Fibroblast of lung (primary cell): ENCODE data around the gene MSANTD1. TPM values are rescaled to one million over a fixed set of nuclear protein-coding genes. Genes with fewer than 3 reads are reported as not detected.
A peak's percentile ranks its signal among the peaks of the same experiment; 100 is the strongest.

ENCODE experiments used
- DNase-seq, 2 donors: peaks; one replicate each; pipeline versions ENCODE4 v3.0.0 to v3.0.0-alpha.2; 2010; ENCODE audit warnings: low read depth in 2 of 2
- H2AFZ ChIP-seq: 2 replicates; pipeline ENCODE4 v1.5.1; 2012; ENCODE audit warnings: low read length, control low read depth, inconsistent platforms
- H3K27ac ChIP-seq: 2 replicates; pipeline ENCODE4 v1.5.1; 2011; ENCODE audit warnings: low read length, control low read depth; ENCODE audit not compliant: insufficient read depth
- H3K27me3 ChIP-seq: 2 replicates; pipeline ENCODE4 v1.5.1; 2011; ENCODE audit warnings: mild to moderate bottlenecking, low read length; ENCODE audit not compliant: control insufficient read depth, insufficient read depth
- H3K36me3 ChIP-seq: 2 replicates; pipeline ENCODE4 v1.5.1; 2011; ENCODE audit warnings: low read length; ENCODE audit not compliant: control insufficient read depth, insufficient read depth
- H3K4me1 ChIP-seq: 2 replicates; pipeline ENCODE4 v1.5.1; 2011; ENCODE audit warnings: low read length; ENCODE audit not compliant: control insufficient read depth, insufficient read depth; ENCODE audit errors: extremely low read depth
- H3K4me2 ChIP-seq: 2 replicates; pipeline ENCODE4 v1.5.1; 2011; ENCODE audit warnings: low read length, control low read depth; ENCODE audit not compliant: insufficient read depth; ENCODE audit errors: extremely low read depth
- H3K4me3 ChIP-seq, 4 experiments: fragments of 200-600 bp in 1 of 4; sonication (generic) in 1 of 4; replicated peaks in 1 of 4; 2 replicates each; pipeline ENCODE4 v1.5.1; 2011 to 2016; ENCODE audit warnings: low read length in 4 of 4, low read depth in 3 of 4, mild to moderate bottlenecking in 3 of 4, control low read depth in 2 of 4, inconsistent platforms in 1 of 4, mixed read lengths in 1 of 4; ENCODE audit not compliant: insufficient read depth in 1 of 4; ENCODE audit errors: control extremely low read depth in 1 of 4
- H3K79me2 ChIP-seq: 2 replicates; pipeline ENCODE4 v1.5.1; 2012; ENCODE audit warnings: mild to moderate bottlenecking, low read length, inconsistent platforms; ENCODE audit not compliant: control insufficient read depth, insufficient read depth
- H3K9ac ChIP-seq: 2 replicates; pipeline ENCODE4 v1.5.1; 2011; ENCODE audit warnings: mild to moderate bottlenecking, low read length, control low read depth; ENCODE audit not compliant: insufficient read depth
- H3K9me3 ChIP-seq: 2 replicates; pipeline ENCODE4 v1.5.1; 2012; ENCODE audit warnings: low read depth, low read length; ENCODE audit not compliant: control insufficient read depth, insufficient read depth
- H4K20me1 ChIP-seq: 2 replicates; pipeline ENCODE4 v1.5.1; 2011; ENCODE audit warnings: low read length; ENCODE audit not compliant: control insufficient read depth, insufficient read depth; ENCODE audit errors: extremely low read depth
- EZH2 ChIP-seq: IDR thresholded peaks from 2 replicates; pipeline ENCODE4 v1.5.1; 2012; ENCODE audit warnings: low read length, control low read depth, mild to moderate bottlenecking; ENCODE audit errors: missing control alignments
- polyA plus RNA-seq, 2 donors: library from polyadenylated mRNA; depleted of rRNA in 1 of 2; stranded (reverse) in 1 of 2; unstranded in 1 of 2; fragments of >200 nt; gene quantifications; 2 replicates each; pipeline ENCODE4 v1.2.1, GENCODE V29; 2011 to 2012; ENCODE audit warnings: missing spikeins in 1 of 2
- total RNA-seq: library from RNA; depleted of rRNA; stranded (reverse); fragments of >200 nt; gene quantifications from 2 replicates; pipeline ENCODE4 v1.2.1, GENCODE V29; 2014
- TF ChIP-seq, protein P1 (sequence below), 2 donors: IDR thresholded peaks in 1 of 2; conservative IDR thresholded peaks in 1 of 2; 1 replicate in 1 of 2; 2 replicates in 1 of 2; pipeline ENCODE4 v1.5.1; 2011 to 2012; ENCODE audit warnings: low read length in 2 of 2, control low read depth in 1 of 2, inconsistent platforms in 1 of 2, low read depth in 1 of 2, mild to moderate bottlenecking in 1 of 2

The MSANTD1 gene
- total and polyA plus RNA-seq, 2 donors (not counting 1 experiment from before 2014, with no cell fraction given), result 0.50 TPM; not detected in 1

DNA sequence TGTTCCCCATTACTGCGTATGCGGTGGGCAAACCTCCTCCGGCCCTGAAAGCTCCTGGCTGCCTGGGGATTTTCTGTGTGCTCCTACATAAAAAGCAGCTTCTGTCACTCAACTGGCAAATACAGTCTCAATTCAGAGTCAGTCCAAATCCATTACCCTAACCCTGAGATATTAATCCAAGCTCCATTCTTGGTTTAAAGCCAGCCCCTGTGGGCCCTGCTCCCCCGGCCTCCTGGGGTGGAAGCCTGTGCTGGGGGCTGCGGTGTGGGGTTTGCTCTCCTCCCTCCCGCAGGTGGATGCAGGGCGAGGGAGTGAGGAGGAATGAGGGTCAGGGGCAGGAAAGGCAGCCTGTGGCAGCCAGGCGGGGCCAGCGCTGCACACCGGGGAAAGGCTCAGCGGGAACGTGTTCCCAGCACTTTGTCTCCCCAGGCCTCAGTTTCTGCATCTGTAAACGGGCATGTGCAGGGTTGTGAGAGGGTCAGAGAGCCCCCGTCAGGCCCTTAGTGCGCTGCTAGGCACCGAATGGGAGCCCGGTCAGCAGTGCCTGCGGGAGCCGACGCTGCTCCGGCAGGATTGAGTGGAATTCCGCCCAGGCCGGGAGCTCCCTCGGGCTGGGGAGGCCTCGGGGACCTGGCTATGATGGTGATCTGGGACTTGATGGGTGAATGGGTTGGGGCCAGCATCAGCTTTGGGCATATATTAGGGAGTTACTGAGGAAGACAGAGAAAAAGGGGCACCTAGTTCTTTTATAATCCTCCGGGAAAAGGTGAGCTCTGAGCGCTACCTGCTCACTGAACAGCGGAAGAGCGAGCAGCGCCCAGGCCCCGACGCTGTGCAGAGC lies 37.6 kb downstream of the MSANTD1 start:
- Histone ChIP-seq H4K20me1 (no peaks in the 10 kb centered on the region), H3K9me3 (no peaks in the 10 kb centered on the region), H3K4me2 (peak overlapping the region; percentile 51), H3K9ac (no peak overlapping the region), H3K79me2 (no peaks in the 10 kb centered on the region), H3K4me1 (peaks cover 3% of the 10 kb centered on the region), H3K36me3 (no peaks in the 10 kb centered on the region), H2AFZ (no peak overlapping the region), H3K27ac (no peak overlapping the region), H3K4me3 (no peak overlapping the region), H3K27me3 (no peaks in the 10 kb centered on the region)
- no peak for DNase-seq
- TF ChIP-seq, protein P1, sequence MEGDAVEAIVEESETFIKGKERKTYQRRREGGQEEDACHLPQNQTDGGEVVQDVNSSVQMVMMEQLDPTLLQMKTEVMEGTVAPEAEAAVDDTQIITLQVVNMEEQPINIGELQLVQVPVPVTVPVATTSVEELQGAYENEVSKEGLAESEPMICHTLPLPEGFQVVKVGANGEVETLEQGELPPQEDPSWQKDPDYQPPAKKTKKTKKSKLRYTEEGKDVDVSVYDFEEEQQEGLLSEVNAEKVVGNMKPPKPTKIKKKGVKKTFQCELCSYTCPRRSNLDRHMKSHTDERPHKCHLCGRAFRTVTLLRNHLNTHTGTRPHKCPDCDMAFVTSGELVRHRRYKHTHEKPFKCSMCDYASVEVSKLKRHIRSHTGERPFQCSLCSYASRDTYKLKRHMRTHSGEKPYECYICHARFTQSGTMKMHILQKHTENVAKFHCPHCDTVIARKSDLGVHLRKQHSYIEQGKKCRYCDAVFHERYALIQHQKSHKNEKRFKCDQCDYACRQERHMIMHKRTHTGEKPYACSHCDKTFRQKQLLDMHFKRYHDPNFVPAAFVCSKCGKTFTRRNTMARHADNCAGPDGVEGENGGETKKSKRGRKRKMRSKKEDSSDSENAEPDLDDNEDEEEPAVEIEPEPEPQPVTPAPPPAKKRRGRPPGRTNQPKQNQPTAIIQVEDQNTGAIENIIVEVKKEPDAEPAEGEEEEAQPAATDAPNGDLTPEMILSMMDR (conservative IDR thresholded peaks at IDR 0.05 in 1 of 2, IDR thresholded peaks at IDR 0.05 in 1 of 2; ENCODE audit: low read depth in 1 of 2, low read length in 2 of 2), result no peak
- no peak for TF ChIP-seq EZH2

DNA sequence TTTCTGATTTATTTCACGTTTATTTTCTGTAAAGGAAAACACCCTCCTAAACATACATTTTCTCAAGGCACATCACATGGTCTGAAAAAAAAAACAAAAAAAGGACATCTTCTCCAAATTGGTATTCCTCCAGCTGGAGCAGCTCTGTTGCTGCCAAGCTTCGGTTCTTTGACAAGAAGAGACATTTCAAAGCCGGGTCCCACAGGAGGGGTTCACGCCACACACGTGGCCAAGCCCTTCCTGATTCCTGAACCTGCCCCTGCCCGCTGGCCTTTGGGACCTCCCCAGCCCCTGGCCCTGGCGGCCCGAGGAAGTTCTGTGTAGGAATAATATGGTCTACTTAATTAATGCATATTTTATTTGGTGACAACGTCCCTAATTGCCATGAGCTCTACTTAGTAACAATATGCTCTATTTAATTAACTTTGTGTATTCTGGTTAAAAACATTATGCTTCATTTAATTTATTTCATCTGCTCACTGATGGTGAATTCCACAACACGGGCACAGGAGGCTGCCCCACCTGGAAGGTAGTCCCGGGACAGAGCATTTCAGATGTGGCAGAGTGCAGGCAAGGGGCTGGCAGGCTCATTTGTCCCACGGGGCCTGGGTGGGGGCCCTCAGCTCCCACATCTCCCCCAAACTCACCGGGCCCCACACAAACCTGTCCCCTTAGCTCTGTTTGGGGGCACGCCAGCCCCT lies 38.5 kb downstream of the MSANTD1 start:
- Histone ChIP-seq H3K9me3 (no peaks in the 10 kb centered on the region), H3K4me3 (no peak overlapping the region), H2AFZ (no peak overlapping the region), H3K36me3 (no peaks in the 10 kb centered on the region), H3K27ac (no peak overlapping the region), H3K79me2 (no peaks in the 10 kb centered on the region), H3K27me3 (no peaks in the 10 kb centered on the region), H4K20me1 (no peaks in the 10 kb centered on the region), H3K4me2 (no peak overlapping the region), H3K4me1 (peaks cover 5% of the 10 kb centered on the region), H3K9ac (no peak overlapping the region)
- TF ChIP-seq EZH2, result no peak
- TF ChIP-seq, protein P1 (conservative IDR thresholded peaks at IDR 0.05 in 1 of 2, IDR thresholded peaks at IDR 0.05 in 1 of 2; ENCODE audit: low read depth in 1 of 2, low read length in 2 of 2), result no peak
- DNase-seq, result no peak

DNA sequence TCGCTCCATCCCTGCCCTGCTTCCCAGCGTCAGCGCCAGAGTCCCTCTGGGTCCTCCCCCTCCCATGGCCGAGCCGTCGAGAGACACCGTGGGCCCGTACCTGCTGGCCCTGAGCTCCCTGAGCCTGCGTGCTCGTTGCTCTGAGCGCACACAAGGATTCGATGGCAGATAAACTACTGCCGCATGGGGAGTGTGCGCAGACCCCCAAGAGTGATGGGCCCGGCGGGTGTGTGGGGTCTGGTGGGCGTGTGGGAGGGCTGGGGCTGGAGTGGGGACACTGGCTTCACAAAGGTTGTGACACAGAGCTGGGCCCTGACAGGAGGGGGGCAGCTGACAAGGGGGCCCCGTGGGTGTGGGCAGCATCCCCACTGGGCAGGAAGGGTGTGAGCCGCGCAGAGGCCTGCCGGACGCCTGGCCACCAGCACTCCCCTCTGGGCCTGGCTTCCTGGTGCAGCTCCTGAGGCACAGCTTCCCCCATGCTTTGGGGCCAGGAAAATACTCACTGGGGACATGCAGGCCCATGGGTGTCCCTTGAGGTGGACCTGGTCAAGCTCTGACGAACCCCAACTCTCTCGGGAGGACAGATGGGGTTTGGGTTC lies 39.1 kb downstream of the MSANTD1 start:
- Histone ChIP-seq H3K4me1 (peaks cover 5% of the 10 kb centered on the region), H3K36me3 (no peaks in the 10 kb centered on the region), H3K4me2 (no peak overlapping the region), H3K27me3 (no peaks in the 10 kb centered on the region), H3K9ac (no peak overlapping the region), H2AFZ (no peak overlapping the region), H3K4me3 (no peak overlapping the region), H3K79me2 (no peaks in the 10 kb centered on the region), H3K9me3 (no peaks in the 10 kb centered on the region), H3K27ac (no peak overlapping the region), H4K20me1 (no peaks in the 10 kb centered on the region)
- TF ChIP-seq EZH2, result no peak
- TF ChIP-seq, protein P1 (conservative IDR thresholded peaks at IDR 0.05 in 1 of 2, IDR thresholded peaks at IDR 0.05 in 1 of 2; ENCODE audit: low read depth in 1 of 2, low read length in 2 of 2), result no peak
- no peak for DNase-seq
